ENCODE results near the gene NOTCH1.

DNA sequence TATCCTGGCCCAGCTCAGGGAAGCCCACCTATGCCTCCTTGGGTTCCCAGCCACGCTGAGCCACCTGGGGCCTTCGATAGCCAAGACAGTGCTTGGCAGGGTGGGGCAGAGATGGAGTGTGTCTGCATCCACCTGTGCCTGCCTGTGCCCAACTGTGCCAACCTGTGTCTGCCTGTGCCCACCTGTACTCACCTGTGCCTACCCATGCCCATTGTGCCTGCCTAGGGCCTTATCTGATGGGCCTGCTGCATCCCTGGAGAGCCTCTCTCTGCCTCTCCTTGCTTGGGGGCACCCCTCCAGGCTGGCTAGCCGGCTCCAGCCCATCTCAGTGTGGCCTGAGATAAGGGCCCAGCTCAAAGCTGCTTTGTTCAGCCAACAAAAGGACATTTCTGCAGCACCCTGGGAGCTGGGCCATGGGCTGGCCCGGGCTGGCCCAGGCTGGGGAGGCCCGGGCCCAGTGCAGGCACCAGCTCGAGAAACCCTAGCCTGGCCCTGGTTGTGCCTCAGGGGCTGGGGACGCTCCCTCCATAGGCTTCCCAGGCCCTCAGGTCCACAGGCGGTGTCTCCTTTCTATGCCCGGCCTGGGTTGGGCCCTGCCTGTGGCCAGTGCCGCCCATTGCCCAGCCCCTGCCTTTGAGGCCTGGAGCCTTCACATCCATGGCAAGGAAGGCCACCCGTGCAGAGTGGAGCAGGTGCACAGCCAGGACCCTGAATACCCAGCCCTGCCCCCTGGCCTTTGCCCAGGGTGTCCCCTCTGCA is 37.3 kb upstream of the NOTCH1 start:
- TF ChIP-seq POLR2A (IDR thresholded peaks at IDR 0.05; ENCODE audit: control extremely low read depth in 1 of 2, low read depth in 2 of 2, low read length in 2 of 2) (no peak), SP1 (IDR thresholded peaks at IDR 0.05; ENCODE audit: low read depth, low read length) (no peak), CTCF (IDR thresholded peaks at IDR 0.05; ENCODE audit: control extremely low read depth in 1 of 3, insufficient read depth in 1 of 3, low read depth in 1 of 3, low read length in 3 of 3) (no peak)
